SJSA1 (cell line): Measurements from ENCODE around the gene ACKR2. TPM values are rescaled to one million over a fixed set of nuclear protein-coding genes. Genes with fewer than 3 reads are reported as not detected.

ENCODE experiments used
- DNase-seq, 2 experiments: peaks; one replicate each; pipeline ENCODE4 v3.0.0-alpha.2; 2015 to 2020; ENCODE audit warnings: low spot score in 2 of 2, low read depth in 1 of 2
- H3K27ac ChIP-seq: fragments of 250-450 bp; sonication (Bioruptor Pico); 2 replicates; pipeline ENCODE4 v1.5.1; 2020; ENCODE audit warnings: mild to moderate bottlenecking, moderate library complexity
- H3K27me3 ChIP-seq: fragments of 250-450 bp; sonication (Bioruptor Pico); replicated peaks from 2 replicates; pipeline ENCODE4 v1.5.1; 2020; ENCODE audit warnings: mild to moderate bottlenecking, moderate library complexity
- H3K36me3 ChIP-seq: fragments of 250-450 bp; sonication (Bioruptor Pico); 2 replicates; pipeline ENCODE4 v1.5.1; 2020; ENCODE audit warnings: mild to moderate bottlenecking
- H3K4me1 ChIP-seq: fragments of 250-450 bp; sonication (Bioruptor Pico); replicated peaks from 2 replicates; pipeline ENCODE4 v1.6.1; 2021; ENCODE audit warnings: mild to moderate bottlenecking
- H3K4me3 ChIP-seq: fragments of 250-450 bp; sonication (Bioruptor Pico); 2 replicates; pipeline ENCODE4 v1.5.1; 2020; ENCODE audit warnings: mild to moderate bottlenecking
- H3K9me3 ChIP-seq: fragments of 250-450 bp; sonication (Bioruptor Pico); replicated peaks from 2 replicates; pipeline ENCODE4 v1.5.1; 2020; ENCODE audit warnings: mild to moderate bottlenecking
- total RNA-seq: library from RNA; depleted of rRNA; stranded (reverse); fragments of >200 nt; shearing (Covaris generic); gene quantifications from 2 replicates; pipeline ENCODE4 v1.2.3, GENCODE V29; 2014; rRNA removed

ACKR2 gene, protein sequence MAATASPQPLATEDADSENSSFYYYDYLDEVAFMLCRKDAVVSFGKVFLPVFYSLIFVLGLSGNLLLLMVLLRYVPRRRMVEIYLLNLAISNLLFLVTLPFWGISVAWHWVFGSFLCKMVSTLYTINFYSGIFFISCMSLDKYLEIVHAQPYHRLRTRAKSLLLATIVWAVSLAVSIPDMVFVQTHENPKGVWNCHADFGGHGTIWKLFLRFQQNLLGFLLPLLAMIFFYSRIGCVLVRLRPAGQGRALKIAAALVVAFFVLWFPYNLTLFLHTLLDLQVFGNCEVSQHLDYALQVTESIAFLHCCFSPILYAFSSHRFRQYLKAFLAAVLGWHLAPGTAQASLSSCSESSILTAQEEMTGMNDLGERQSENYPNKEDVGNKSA
- not detected in 2 replicates for total RNA-seq

DNA sequence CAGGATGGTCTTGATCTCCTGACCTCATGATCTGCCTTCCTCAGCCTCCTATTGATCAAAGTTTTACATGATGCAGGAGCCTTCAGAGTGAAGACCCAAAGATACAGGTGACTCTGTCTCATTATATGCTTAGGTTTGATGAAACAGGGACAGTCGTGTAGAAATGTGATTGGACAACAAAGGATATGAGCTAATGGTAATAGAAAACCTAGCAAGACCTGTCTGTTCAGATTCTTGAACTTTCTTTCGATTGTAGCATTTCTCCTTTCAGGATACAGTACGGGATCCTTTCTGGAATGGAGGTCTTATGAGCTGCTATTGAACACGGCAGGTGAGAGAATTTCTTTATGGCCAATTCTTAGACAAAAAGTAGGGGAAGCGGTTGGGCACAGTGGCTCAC, at the start of gene ACKR2:
Gene ACKR2, plus strand, starts transcription at position 244 of the 400 bp plus-strand sequence. CDS start 55,058 bp downstream, outside the sequence.
- Histone ChIP-seq H3K4me3 (no peak within 1 kb of the TSS), H3K36me3 (peaks cover under 1% of the 10 kb centered on the region), H3K27me3 (0 out of 2 replicates have a peak, but pooled peaks cover 3% of the 10 kb centered on the region), H3K4me1 (no peaks in the 10 kb centered on the region), H3K27ac (no peak within 1 kb of the TSS), H3K9me3 (no peaks in the 10 kb centered on the region)
- no peak for DNase-seq

DNA sequence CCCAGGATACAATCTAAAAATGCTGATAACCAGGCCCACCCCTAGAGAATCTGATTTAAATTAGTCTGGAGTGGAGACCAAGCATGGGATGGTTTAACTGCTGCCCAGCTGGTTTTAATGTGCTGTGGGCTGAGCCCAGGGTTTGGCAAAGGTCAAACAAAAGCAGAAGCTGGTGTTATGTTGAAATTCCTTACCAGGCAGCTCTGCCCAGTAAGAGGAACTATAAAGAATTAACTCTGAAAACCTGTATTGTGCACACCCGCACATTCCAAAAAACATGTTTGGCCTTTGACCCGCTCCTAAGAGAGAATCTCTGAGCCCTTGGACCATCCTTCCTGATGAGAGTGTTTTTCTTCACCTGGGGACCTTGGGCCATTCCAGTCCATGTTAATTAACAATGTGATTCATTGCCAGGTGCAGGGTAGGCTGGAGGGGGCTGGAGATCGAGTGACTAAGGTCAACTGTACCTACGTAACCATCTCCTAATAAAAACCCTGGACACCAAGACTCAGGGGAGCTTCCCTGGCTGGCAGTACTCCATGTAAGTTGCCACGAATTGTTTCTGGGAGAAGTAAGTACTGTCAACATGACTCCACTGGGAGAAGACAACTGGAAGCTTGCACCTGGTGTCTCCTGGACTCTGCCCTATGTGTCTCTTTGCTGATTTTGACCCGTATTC, 47.1 kb upstream of the ACKR2 start:
- Histone ChIP-seq H3K27me3 (no peaks in the 10 kb centered on the region), H3K27ac (no peak overlapping the region), H3K4me1 (no peaks in the 10 kb centered on the region), H3K36me3 (no peaks in the 10 kb centered on the region), H3K9me3 (no peaks in the 10 kb centered on the region), H3K4me3 (no peak overlapping the region)
- DNase-seq: no peak

DNA sequence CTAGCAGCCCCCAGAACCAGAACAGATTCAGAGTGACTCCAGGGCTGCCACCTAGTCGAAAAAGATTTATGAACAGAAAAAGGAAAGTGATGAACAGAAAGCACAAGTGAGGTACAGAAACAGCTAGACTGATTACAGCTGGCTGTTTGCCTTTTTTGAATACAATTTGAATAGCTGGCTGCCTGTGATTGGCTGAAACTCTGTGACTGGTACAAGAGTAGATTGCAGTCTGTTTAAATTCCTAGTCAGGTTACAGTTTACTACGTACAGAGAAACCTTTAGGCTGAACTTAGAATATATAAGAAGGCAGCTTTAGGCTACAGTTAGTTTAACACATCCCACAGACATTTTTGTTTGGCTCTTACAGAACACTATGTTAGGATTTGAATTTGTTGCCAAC, 46.2 kb upstream of the ACKR2 start:
- DNase-seq: peak in 1 of 2 experiments; percentile 6
- H3K36me3 ChIP-seq: no peaks in the 10 kb centered on the region
- H3K9me3 ChIP-seq: no peaks in the 10 kb centered on the region
- H3K27me3 ChIP-seq: no peaks in the 10 kb centered on the region
- no peak overlapping the region for H3K4me3 ChIP-seq
- H3K27ac ChIP-seq: 0 out of 2 replicates have a peak overlapping the region, but pooled peaks have one; percentile 14
- H3K4me1 ChIP-seq: no peaks in the 10 kb centered on the region

DNA sequence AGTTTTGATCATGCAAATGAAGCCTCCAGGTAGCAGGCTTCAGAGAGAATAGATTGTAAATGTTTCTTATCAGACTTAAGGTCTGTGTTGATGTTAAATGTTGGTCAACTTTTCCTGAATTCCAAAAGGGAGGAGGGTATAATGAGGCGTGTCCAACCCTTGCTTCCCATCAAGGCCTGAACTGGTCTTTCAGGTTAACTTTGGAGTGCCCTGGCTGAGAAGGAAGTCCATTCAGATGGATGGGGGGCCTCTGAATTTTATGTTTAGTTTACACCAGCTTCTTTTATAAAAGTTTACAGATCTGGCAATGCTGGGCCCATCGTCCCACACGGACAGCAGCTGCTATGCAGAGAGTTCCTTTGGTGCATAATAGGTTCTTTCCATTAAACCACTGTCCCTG, 45.1 kb upstream of the ACKR2 start:
- Histone ChIP-seq H3K4me1 (no peaks in the 10 kb centered on the region), H3K36me3 (no peaks in the 10 kb centered on the region), H3K27ac (no peak overlapping the region), H3K27me3 (no peaks in the 10 kb centered on the region), H3K9me3 (no peaks in the 10 kb centered on the region), H3K4me3 (no peak overlapping the region)
- DNase-seq: no peak

DNA sequence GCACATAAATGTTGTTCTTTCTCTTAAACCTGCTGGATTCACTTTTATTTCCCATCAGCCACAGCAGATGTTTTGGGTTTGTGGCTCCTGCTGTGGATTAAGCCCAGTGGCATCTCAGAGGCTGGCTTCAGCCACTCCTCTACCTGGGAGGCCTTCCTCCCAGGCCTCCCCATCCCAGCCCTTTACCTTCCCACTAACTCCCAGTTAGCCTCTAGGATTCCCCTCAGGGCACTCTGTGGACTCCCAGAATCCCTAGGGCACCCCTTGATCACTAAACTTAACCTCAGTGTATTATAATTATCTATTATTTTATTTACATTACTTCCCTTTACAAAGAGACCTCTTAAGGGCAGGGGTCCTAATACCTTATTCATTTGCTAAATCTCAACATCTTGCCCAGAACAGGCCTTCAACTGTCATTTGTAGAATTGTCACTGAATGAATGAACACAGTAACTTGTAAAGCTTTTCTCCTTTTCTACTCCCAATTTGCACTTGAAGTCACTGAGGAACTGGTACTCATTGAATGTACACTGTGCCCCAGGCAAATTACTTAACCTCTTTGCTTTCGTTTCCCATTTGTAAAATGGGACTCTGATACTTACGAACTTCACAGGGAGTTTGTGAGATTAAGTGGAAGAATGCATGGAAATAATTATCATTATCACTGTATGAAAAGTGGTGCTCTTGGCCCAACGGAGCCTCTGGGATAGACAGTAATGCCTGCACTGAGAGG, 44.5 kb upstream of the ACKR2 start:
- no peak overlapping the region for H3K4me3 ChIP-seq
- no peak overlapping the region for H3K27ac ChIP-seq
- H3K9me3 ChIP-seq: no peaks in the 10 kb centered on the region
- no peaks in the 10 kb centered on the region for H3K36me3 ChIP-seq
- DNase-seq: no peak
- H3K27me3 ChIP-seq: no peaks in the 10 kb centered on the region
- no peaks in the 10 kb centered on the region for H3K4me1 ChIP-seq

DNA sequence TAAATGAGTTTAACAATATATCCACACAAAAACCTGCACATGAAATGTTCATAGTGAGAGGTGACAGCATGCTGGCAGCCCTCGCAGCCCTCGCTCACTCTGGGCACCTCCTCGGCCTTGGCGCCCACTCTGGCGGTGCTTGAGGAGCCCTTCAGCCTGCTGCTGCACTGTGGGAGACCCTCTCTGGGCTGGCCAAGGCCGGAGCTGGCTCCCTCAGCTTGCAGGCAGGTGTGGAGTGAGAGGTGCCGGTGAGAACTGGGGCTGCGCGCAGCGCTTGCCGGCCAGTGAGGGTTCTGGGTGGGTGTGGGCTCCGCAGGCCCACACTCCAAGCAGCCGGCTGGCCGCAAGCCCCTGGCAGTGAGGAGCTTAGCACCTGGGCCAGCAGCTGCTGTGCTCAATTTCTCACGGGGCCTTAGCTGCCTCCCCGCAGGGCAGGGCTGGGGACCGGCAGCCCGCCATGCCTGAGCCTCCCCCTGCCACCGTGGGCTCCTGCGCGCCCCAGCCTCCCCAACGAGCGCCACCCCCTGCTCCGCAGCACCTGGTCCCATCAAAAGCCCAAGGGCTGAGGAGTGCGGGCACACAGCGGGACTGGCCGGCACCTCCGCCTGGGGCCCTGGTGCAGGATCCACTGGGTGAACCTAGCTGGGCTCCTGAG, 39.6 kb upstream of the ACKR2 start:
- H3K27ac ChIP-seq: no peak overlapping the region
- no peaks in the 10 kb centered on the region for H3K9me3 ChIP-seq
- DNase-seq: no peak
- no peaks in the 10 kb centered on the region for H3K36me3 ChIP-seq
- no peaks in the 10 kb centered on the region; the same call in 1 of the 2 replicates for H3K4me1 ChIP-seq
- no peaks in the 10 kb centered on the region for H3K27me3 ChIP-seq
- no peak overlapping the region for H3K4me3 ChIP-seq

DNA sequence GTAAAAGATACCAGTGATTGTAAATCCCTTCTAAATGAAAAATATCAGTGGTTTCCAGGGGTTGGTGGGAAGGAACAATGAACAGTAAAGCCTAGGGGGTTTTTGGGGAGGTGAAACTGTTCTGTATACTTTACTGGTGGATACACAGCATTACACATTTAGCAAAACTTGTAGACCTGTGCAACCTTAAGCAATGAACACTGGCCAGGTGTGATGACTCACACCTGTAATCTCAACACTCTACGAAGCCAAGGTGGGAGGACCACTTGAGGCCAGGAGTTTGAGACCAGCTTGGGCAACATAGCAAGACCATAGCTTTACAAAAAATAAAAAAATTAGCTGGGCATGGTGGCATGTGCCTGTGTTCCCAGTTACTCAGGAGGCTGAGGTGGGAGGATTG, 38.0 kb upstream of the ACKR2 start:
- no peak for DNase-seq
- H3K4me1 ChIP-seq: no peaks in the 10 kb centered on the region; the same call in 1 of the 2 replicates
- no peak overlapping the region for H3K27ac ChIP-seq
- H3K9me3 ChIP-seq: no peaks in the 10 kb centered on the region
- no peaks in the 10 kb centered on the region for H3K36me3 ChIP-seq
- no peaks in the 10 kb centered on the region for H3K27me3 ChIP-seq
- H3K4me3 ChIP-seq: no peak overlapping the region

DNA sequence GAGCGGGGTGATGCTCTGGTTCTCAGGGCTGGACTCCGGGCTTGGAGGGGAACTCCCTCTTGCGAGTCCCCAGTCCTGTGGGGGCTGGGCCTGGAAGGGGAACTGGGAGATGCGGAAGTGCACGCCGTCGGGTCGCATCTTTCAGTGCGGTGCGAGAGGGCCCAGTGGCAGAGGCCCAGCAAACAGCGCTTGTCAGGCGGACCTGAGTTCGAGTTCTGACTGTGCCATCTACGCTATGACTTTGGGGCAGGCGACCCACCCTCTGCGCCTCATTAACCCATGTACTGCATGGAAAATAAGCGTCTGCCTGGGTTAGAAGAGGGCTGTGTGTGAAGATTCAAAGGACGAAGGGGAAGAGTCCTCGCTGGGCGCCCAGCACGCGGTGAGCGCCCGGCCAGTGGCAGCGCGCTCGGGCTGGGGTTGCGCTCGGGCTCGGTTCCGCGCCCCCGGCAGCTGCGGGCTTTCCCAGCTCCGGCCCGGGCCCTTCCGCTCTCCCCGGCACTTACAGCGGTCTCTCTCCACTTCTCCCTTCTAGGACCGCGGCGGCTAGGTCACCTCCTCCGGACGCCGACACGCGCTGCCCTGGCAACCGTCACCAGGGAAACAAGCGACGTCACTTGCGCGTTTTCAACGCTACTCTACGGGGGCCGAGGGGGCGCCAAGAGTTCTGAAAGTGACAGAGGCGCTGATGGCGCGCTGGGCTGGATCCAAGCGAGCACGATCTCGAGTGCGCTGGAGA, 36.4 kb upstream of the ACKR2 start, which contains the start of gene CCDC13:
Gene CCDC13, minus strand, starts transcription at position 584 of the 739 bp plus-strand sequence. CDS start 14,908 bp downstream, outside the sequence.
- Histone ChIP-seq H3K9me3 (no peaks in the 10 kb centered on the region), H3K36me3 (no peaks in the 10 kb centered on the region), H3K27me3 (no peaks in the 10 kb centered on the region), H3K4me1 (no peaks in the 10 kb centered on the region; the same call in 1 of the 2 replicates), H3K4me3 (peak within 1 kb of the TSS; percentile 37), H3K27ac (peak within 1 kb of the TSS; percentile 9; the same call in 1 of the 2 replicates)
- DNase-seq: peak; percentile 79 to 89

DNA sequence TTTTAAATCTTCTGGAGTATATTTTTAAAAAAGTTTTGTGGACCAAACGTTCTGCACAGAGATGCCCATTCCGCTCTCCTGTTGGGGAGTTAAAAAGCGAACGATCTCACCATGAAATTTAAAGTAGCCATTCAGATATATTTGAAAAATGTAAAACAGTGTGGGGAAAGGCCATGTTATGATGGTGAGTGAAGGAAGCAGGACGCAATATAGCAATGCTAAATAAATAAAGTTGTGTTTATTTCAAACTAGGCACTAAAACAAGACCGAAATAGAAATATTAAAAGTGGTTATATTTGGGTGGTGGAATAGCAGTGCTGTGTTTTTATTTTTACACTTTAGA, 35.9 kb upstream of the ACKR2 start:
- DNase-seq: no peak
- Histone ChIP-seq H3K27ac (peak overlapping the region; percentile 9; the same call in 1 of the 2 replicates), H3K27me3 (no peaks in the 10 kb centered on the region)

DNA sequence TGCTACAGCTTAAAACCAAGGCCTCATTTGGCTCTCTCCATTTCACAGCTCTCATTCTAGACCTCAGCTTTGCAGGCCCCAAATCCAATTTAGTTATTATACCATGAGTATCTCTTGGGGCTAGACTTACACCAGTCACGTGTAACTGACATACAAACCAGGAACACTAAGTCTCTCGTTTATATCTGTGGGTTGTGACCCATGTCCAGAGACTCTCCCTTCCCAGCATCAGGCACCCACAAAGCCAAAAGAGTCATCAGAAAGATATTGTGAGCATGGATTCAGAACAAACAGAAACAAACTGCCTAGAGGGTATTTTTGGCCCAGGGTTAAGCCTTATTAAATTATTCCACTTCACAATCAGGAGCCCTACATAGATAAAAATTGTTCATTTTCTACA, 30.6 kb upstream of the ACKR2 start:
- no peaks in the 10 kb centered on the region for H3K9me3 ChIP-seq
- no peak overlapping the region for H3K27ac ChIP-seq
- no peak for DNase-seq
- H3K4me1 ChIP-seq: no peaks in the 10 kb centered on the region
- H3K36me3 ChIP-seq: peaks cover 20% of the 10 kb centered on the region
- no peaks in the 10 kb centered on the region for H3K27me3 ChIP-seq
- no peak overlapping the region for H3K4me3 ChIP-seq

More for the DNA sequence above, 35.9 kb upstream of the ACKR2 start:
- H3K4me3 ChIP-seq: peak overlapping the region; percentile 37
- H3K9me3 ChIP-seq: no peaks in the 10 kb centered on the region
- no peaks in the 10 kb centered on the region; the same call in 1 of the 2 replicates for H3K4me1 ChIP-seq
- no peaks in the 10 kb centered on the region for H3K36me3 ChIP-seq

DNA sequence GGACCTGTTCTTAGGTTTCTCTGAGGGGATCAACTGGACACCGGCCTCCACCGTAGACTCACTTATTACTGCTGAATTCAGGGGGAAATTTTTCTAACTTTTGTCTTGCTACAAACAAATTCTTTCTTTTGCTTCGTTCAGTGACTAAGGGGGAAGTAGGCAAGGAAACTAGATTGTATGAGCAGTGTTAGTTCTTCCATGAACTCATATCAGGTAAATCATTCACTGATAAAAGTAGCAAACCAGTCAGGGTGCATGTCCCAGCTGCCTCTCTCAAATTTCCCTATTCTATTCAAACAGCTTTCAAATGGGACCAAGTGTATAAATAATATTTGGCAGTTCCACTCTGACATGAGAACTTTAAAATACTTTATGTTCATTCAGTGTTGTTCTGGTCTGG, 28.8 kb upstream of the ACKR2 start:
- no peak overlapping the region for H3K27ac ChIP-seq
- DNase-seq: no peak
- peaks cover 28% of the 10 kb centered on the region for H3K36me3 ChIP-seq
- no peaks in the 10 kb centered on the region for H3K4me1 ChIP-seq
- H3K9me3 ChIP-seq: no peaks in the 10 kb centered on the region
- H3K27me3 ChIP-seq: no peaks in the 10 kb centered on the region
- H3K4me3 ChIP-seq: no peak overlapping the region

DNA sequence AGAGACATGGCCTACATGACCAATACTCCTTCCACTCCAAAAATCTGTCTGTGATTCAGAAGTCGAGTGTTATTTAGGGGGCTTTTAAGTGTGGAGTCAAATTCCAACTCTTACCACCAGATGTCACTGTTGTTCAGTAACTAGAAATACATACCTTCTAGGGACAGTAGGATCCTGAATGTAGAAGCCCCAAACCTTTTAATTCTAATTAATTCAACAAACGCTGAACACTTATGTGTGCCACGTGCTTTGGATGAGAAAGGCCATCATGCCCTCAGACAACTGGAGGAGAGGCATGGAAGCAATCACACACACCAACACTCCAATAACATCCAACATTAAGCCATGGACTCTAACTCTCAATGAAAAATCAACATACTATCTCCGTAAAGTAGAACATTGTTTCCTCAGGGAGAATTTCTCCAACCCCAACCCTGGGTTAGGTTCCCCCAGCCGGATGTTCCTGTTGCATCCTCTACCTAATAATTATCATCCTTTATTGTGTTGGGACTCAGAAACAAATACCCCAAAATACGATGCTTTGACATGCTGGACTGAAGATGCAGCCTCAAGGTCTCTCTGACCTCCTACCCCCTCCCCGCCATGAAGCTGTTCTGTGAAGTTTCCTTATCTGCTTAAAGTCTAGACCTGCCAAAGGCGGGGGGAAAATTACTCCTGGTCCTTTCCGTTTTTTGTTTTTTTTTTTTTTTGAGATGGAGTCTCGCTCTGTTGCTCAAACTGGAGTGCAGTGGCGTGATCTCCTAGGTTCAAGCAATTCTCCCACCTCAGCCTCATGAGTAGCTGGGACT, 28.1 kb upstream of the ACKR2 start:
- H3K36me3 ChIP-seq: peaks cover 35% of the 10 kb centered on the region
- H3K27ac ChIP-seq: no peak overlapping the region
- H3K9me3 ChIP-seq: no peaks in the 10 kb centered on the region
- no peaks in the 10 kb centered on the region for H3K27me3 ChIP-seq
- peak in 1 of 2 experiments; percentile 48 for DNase-seq
- no peaks in the 10 kb centered on the region for H3K4me1 ChIP-seq
- no peak overlapping the region for H3K4me3 ChIP-seq
